NCI-H1105 (cell line): ENCODE data around the gene SQSTM1.
A peak's percentile ranks its signal among the peaks of the same experiment; 100 is the strongest.

ENCODE experiments used
- DNase-seq: peaks from one replicate; lab custom pipeline; 2025; lab: John Stamatoyannopoulos, UW

Gene SQSTM1

GRCh38 chr5:179795049-179795862 lies 25.4 kb upstream of the SQSTM1 start:
- DNase-seq = peak; percentile 53

- DNase-seq = peak; percentile 64
Observed at GRCh38 chr5:179795863-179796833, 24.6 kb upstream of the SQSTM1 start.

- DNase-seq = no peak
Observed at GRCh38 chr5:179796877-179797608, 23.7 kb upstream of the SQSTM1 start.

- DNase-seq = no peak
Observed at GRCh38 chr5:179797741-179798140, 23.0 kb upstream of the SQSTM1 start.

- DNase-seq = no peak
Observed at GRCh38 chr5:179798144-179798770, 22.4 kb upstream of the SQSTM1 start.

- no peak for DNase-seq
Observed at GRCh38 chr5:179798771-179799643, 21.7 kb upstream of the SQSTM1 start.

GRCh38 chr5:179799644-179799973 lies 21.1 kb upstream of the SQSTM1 start:
- DNase-seq = no peak

- DNase-seq = no peak
Observed at GRCh38 chr5:179800071-179800695, 20.5 kb upstream of the SQSTM1 start.

GRCh38 chr5:179800696-179801201 lies 20.0 kb upstream of the SQSTM1 start:
- no peak for DNase-seq

GRCh38 chr5:179801304-179802206 lies 19.1 kb upstream of the SQSTM1 start:
- no peak for DNase-seq

- no peak for DNase-seq
Observed at GRCh38 chr5:179802207-179802883, 18.4 kb upstream of the SQSTM1 start.

GRCh38 chr5:179802950-179803562 lies 17.6 kb upstream of the SQSTM1 start:
- DNase-seq = peak; percentile 79

GRCh38 chr5:179803651-179804554 lies 16.8 kb upstream of the SQSTM1 start:
- DNase-seq = no peak

- no peak for DNase-seq
Observed at GRCh38 chr5:179804555-179804947, 16.2 kb upstream of the SQSTM1 start.

- no peak for DNase-seq
Observed at GRCh38 chr5:179805070-179805528, 15.6 kb upstream of the SQSTM1 start.

- no peak for DNase-seq
Observed at GRCh38 chr5:179805529-179806249, 15.0 kb upstream of the SQSTM1 start.
